GM12878 (cell line): ENCODE measurements around the gene LTB4R2.
"Not testable (repeated sequence)": the region's sequence is repeated elsewhere in the genome, so short reads cannot be mapped to it uniquely, and the experiment has no call there.

Source experiments
- CBX5 ChIP-seq: sonication (generic); IDR thresholded peaks from 2 replicates; pipeline ENCODE4 v1.6.1; 2016; ENCODE audit warnings: low read depth, moderate library complexity, mild to moderate bottlenecking, inconsistent platforms
- CEBPB ChIP-seq, 2 experiments: fragments of 150-350 bp in 1 of 2; IDR thresholded peaks; 2 replicates each; pipeline ENCODE4 v1.6.1; 2012 to 2014; ENCODE audit warnings: low read depth in 2 of 2, low read length in 2 of 2, borderline replicate concordance in 1 of 2, inconsistent platforms in 1 of 2
- EZH2 ChIP-seq: IDR thresholded peaks from 2 replicates; pipeline ENCODE4 v1.6.1; 2012; ENCODE audit warnings: low read depth, mild to moderate bottlenecking, control low read depth, inconsistent platforms, low read length, borderline replicate concordance; ENCODE audit not compliant: control insufficient read depth
- FOXM1 ChIP-seq: IDR thresholded peaks from 2 replicates; pipeline ENCODE4 v1.6.1; 2012; ENCODE audit warnings: low read depth, mild to moderate bottlenecking, inconsistent platforms, low read length, moderate library complexity
- MXI1 ChIP-seq: fragments of 150-350 bp; IDR thresholded peaks from 2 replicates; pipeline ENCODE4 v1.6.1; 2011; ENCODE audit warnings: low read depth, mild to moderate bottlenecking, inconsistent platforms, low read length, improper control_type of control experiment
- POLR2A ChIP-seq: IDR thresholded peaks from 2 replicates; pipeline ENCODE4 v1.6.1; 2011; ENCODE audit warnings: low read depth, mild to moderate bottlenecking, low read length
- POLR2AphosphoS2 ChIP-seq: IDR thresholded peaks from 2 replicates; pipeline ENCODE4 v1.6.1; 2011; ENCODE audit warnings: low read depth, mild to moderate bottlenecking, low read length, improper control_type of control experiment, moderate library complexity
- SIN3A ChIP-seq: IDR thresholded peaks from 2 replicates; pipeline ENCODE4 v1.6.1; 2012; ENCODE audit warnings: low read depth, low read length, improper control_type of control experiment
- TAF1 ChIP-seq: IDR thresholded peaks from 2 replicates; pipeline ENCODE4 v1.6.1; 2011; ENCODE audit warnings: mild to moderate bottlenecking, low read depth, low read length, borderline replicate concordance
- ZNF592 ChIP-seq: fragments of 450-650 bp; IDR thresholded peaks from 2 replicates; pipeline ENCODE4 v1.6.1; 2017; ENCODE audit warnings: mild to moderate bottlenecking, moderate library complexity
- TF ChIP-seq, protein P1 (sequence below): fragments of 450-650 bp; IDR thresholded peaks from 2 replicates; pipeline ENCODE4 v1.6.1; 2016; ENCODE audit warnings: mild to moderate bottlenecking, moderate library complexity, borderline replicate concordance
- TF ChIP-seq, protein P2 (sequence below): fragments of 450-650 bp; IDR thresholded peaks from 2 replicates; pipeline ENCODE4 v1.6.1; 2017; ENCODE audit warnings: low read depth, mild to moderate bottlenecking, moderate library complexity
- TF ChIP-seq, protein P3 (sequence below), 3 experiments: IDR thresholded peaks in 2 of 3; conservative IDR thresholded peaks in 1 of 3; 2 replicates each; pipeline ENCODE4 v1.5.1; 2011; ENCODE audit warnings: low read depth in 3 of 3, low read length in 3 of 3, mild to moderate bottlenecking in 3 of 3, control low read depth in 2 of 3, moderate library complexity in 2 of 3, inconsistent platforms in 1 of 3, mixed read lengths in 1 of 3; ENCODE audit not compliant: control insufficient read depth in 2 of 3, insufficient read depth in 1 of 3; ENCODE audit errors: extremely low read depth in 1 of 3

- TF ChIP-seq POLR2AphosphoS2; TAF1; CBX5; SIN3A; CEBPB (IDR thresholded peaks at IDR 0.05; ENCODE audit: borderline replicate concordance in 1 of 2, low read depth in 2 of 2, low read length in 2 of 2); MXI1; FOXM1; EZH2; POLR2A; ZNF592: not testable (repeated sequence)
- TF ChIP-seq, protein P1, sequence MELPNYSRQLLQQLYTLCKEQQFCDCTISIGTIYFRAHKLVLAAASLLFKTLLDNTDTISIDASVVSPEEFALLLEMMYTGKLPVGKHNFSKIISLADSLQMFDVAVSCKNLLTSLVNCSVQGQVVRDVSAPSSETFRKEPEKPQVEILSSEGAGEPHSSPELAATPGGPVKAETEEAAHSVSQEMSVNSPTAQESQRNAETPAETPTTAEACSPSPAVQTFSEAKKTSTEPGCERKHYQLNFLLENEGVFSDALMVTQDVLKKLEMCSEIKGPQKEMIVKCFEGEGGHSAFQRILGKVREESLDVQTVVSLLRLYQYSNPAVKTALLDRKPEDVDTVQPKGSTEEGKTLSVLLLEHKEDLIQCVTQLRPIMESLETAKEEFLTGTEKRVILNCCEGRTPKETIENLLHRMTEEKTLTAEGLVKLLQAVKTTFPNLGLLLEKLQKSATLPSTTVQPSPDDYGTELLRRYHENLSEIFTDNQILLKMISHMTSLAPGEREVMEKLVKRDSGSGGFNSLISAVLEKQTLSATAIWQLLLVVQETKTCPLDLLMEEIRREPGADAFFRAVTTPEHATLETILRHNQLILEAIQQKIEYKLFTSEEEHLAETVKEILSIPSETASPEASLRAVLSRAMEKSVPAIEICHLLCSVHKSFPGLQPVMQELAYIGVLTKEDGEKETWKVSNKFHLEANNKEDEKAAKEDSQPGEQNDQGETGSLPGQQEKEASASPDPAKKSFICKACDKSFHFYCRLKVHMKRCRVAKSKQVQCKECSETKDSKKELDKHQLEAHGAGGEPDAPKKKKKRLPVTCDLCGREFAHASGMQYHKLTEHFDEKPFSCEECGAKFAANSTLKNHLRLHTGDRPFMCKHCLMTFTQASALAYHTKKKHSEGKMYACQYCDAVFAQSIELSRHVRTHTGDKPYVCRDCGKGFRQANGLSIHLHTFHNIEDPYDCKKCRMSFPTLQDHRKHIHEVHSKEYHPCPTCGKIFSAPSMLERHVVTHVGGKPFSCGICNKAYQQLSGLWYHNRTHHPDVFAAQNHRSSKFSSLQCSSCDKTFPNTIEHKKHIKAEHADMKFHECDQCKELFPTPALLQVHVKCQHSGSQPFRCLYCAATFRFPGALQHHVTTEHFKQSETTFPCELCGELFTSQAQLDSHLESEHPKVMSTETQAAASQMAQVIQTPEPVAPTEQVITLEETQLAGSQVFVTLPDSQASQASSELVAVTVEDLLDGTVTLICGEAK, result not testable (repeated sequence)
- TF ChIP-seq, protein P2, sequence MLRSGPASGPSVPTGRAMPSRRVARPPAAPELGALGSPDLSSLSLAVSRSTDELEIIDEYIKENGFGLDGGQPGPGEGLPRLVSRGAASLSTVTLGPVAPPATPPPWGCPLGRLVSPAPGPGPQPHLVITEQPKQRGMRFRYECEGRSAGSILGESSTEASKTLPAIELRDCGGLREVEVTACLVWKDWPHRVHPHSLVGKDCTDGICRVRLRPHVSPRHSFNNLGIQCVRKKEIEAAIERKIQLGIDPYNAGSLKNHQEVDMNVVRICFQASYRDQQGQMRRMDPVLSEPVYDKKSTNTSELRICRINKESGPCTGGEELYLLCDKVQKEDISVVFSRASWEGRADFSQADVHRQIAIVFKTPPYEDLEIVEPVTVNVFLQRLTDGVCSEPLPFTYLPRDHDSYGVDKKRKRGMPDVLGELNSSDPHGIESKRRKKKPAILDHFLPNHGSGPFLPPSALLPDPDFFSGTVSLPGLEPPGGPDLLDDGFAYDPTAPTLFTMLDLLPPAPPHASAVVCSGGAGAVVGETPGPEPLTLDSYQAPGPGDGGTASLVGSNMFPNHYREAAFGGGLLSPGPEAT, result not testable (repeated sequence)
- TF ChIP-seq, protein P3, sequence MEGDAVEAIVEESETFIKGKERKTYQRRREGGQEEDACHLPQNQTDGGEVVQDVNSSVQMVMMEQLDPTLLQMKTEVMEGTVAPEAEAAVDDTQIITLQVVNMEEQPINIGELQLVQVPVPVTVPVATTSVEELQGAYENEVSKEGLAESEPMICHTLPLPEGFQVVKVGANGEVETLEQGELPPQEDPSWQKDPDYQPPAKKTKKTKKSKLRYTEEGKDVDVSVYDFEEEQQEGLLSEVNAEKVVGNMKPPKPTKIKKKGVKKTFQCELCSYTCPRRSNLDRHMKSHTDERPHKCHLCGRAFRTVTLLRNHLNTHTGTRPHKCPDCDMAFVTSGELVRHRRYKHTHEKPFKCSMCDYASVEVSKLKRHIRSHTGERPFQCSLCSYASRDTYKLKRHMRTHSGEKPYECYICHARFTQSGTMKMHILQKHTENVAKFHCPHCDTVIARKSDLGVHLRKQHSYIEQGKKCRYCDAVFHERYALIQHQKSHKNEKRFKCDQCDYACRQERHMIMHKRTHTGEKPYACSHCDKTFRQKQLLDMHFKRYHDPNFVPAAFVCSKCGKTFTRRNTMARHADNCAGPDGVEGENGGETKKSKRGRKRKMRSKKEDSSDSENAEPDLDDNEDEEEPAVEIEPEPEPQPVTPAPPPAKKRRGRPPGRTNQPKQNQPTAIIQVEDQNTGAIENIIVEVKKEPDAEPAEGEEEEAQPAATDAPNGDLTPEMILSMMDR (IDR thresholded peaks at IDR 0.05 in 2 of 3, conservative IDR thresholded peaks at IDR 0.05 in 1 of 3; ENCODE audit: control insufficient read depth in 2 of 3, extremely low read depth in 1 of 3, insufficient read depth in 1 of 3, low read depth in 3 of 3, low read length in 3 of 3), result not testable (repeated sequence)
Measured at GRCh38 chr14:24354482-24354825, 44.5 kb downstream of the LTB4R2 start.
